ENCODE results near the gene C1QTNF5.

Gene C1QTNF5

GRCh38 chr11:119329320-119329719 lies 11.4 kb downstream of the C1QTNF5 start:
- DNase-seq (ENCODE audit: low spot score): no peak
- no peak for TF ChIP-seq CTCF (IDR thresholded peaks at IDR 0.05; ENCODE audit: extremely low read depth, missing control alignments)

GRCh38 chr11:119324189-119324588 lies 16.5 kb downstream of the C1QTNF5 start:
- DNase-seq (ENCODE audit: low spot score): no peak
- TF ChIP-seq CTCF (IDR thresholded peaks at IDR 0.05; ENCODE audit: extremely low read depth, missing control alignments): no peak

- peak; percentile 59 for TF ChIP-seq CTCF (IDR thresholded peaks at IDR 0.05; ENCODE audit: extremely low read depth, missing control alignments)
- peak; percentile 71 for DNase-seq (ENCODE audit: low spot score)
Observed at GRCh38 chr11:119323532-119324033, 17.1 kb downstream of the C1QTNF5 start.

- no peak for DNase-seq (ENCODE audit: low spot score)
- no peak for TF ChIP-seq CTCF (IDR thresholded peaks at IDR 0.05; ENCODE audit: extremely low read depth, missing control alignments)
Observed at GRCh38 chr11:119322921-119323531, 17.7 kb downstream of the C1QTNF5 start.

GRCh38 chr11:119322360-119322739 lies 18.3 kb downstream of the C1QTNF5 start:
- no peak for TF ChIP-seq CTCF (IDR thresholded peaks at IDR 0.05; ENCODE audit: extremely low read depth, missing control alignments)
- no peak for DNase-seq (ENCODE audit: low spot score)

GRCh38 chr11:119320776-119321524 lies 19.7 kb downstream of the C1QTNF5 start:
- DNase-seq (ENCODE audit: low spot score): peak; percentile 88
- no peak for TF ChIP-seq CTCF (IDR thresholded peaks at IDR 0.05; ENCODE audit: extremely low read depth, missing control alignments)

- no peak for TF ChIP-seq CTCF (IDR thresholded peaks at IDR 0.05; ENCODE audit: extremely low read depth, missing control alignments)
- DNase-seq (ENCODE audit: low spot score): no peak
Observed at GRCh38 chr11:119320240-119320775, 20.4 kb downstream of the C1QTNF5 start.
